GM12875 (cell line): Measurements from ENCODE around the gene GATA3.
A peak's percentile ranks its signal among the peaks of the same experiment; 100 is the strongest.

ENCODE experiments used
- H3K4me3 ChIP-seq: one replicate; pipeline ENCODE4 v1.5.1; 2011; ENCODE audit warnings: low read depth, low read length, control low read depth
- TF ChIP-seq, protein P1 (sequence below): IDR thresholded peaks from 2 replicates; pipeline ENCODE4 v1.5.1; 2011; ENCODE audit warnings: low read depth, mild to moderate bottlenecking, control low read depth, inconsistent platforms, low read length, moderate library complexity, borderline replicate concordance; ENCODE audit not compliant: insufficient read depth

The GATA3 gene

DNA sequence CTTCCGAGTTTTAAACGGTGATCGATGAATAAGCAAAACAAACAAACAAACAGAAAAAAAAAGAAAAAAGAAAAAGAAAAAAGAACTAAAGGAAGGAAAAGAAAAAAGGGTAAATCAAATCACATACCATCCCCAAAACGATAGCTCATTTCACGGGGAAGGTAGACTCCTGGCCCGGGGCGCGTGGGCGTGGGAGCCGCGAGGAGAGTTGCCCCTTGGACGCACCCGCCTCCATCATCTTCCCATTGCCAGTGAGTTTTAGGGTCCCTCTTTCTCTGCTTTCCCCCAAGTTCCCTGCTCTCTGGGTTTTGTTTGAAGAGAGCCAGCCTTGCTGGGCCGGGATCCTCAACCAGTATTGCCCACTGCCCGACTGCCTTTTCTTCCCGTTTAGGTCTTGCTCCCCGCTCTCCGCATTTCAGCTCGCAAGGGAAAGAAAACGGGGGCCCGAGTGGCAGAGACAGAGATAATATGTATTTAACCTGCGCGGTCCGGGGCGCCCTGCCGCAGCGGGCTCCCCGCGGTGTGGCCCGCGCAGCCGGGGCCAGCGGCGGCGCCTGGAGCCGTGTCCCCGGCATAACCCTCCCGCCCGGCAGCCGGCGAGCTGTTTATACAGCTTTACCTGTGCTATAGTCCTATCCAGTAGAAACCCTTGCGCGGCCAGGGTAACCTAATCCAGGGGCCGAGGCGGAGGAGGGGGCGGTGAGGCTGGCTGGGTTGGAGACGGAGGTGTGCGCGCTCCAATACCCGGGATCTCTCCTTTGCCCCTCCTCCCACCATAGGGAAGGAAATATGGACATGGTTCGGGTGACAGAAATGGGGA is 5.2 kb upstream of the GATA3 start:
- TF ChIP-seq, protein P1, sequence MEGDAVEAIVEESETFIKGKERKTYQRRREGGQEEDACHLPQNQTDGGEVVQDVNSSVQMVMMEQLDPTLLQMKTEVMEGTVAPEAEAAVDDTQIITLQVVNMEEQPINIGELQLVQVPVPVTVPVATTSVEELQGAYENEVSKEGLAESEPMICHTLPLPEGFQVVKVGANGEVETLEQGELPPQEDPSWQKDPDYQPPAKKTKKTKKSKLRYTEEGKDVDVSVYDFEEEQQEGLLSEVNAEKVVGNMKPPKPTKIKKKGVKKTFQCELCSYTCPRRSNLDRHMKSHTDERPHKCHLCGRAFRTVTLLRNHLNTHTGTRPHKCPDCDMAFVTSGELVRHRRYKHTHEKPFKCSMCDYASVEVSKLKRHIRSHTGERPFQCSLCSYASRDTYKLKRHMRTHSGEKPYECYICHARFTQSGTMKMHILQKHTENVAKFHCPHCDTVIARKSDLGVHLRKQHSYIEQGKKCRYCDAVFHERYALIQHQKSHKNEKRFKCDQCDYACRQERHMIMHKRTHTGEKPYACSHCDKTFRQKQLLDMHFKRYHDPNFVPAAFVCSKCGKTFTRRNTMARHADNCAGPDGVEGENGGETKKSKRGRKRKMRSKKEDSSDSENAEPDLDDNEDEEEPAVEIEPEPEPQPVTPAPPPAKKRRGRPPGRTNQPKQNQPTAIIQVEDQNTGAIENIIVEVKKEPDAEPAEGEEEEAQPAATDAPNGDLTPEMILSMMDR, result no peak
- peak overlapping the region; percentile 49 for H3K4me3 ChIP-seq

DNA sequence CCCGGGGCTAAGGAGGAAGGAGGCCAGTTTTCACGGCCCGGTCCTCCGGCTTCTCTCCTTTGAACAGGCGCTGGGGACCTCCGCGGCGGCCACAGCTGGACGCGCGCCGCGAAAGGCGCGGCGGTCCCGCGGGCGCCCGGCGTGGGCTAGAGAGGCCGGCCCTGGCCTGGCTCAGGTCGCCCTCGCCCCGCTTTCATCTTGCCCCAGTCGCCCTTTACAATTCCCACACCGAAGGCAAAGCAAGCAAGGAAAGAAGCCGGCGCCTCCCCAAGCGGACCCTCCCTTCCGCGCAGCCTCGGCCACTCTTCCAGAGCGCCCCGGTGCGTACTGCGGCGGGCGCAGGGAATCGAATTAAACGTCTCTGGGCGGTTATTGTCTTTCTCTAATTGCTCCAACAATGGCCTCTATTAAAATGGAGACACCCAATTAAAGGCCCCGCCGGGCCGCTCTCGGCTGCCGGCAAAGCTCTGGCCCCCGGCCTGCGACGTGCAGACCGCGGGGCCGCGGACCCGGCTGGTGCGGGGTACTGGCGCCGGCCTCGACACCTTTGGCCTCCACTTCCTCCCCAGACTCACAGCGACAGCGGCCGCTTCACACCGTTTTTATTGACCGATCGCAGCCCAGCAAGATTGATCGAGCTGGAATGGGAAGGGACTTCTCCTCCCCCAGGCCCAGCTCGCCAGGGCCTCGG is 4.5 kb upstream of the GATA3 start:
- TF ChIP-seq, protein P1, result no peak
- H3K4me3 ChIP-seq, result peak overlapping the region; percentile 49

DNA sequence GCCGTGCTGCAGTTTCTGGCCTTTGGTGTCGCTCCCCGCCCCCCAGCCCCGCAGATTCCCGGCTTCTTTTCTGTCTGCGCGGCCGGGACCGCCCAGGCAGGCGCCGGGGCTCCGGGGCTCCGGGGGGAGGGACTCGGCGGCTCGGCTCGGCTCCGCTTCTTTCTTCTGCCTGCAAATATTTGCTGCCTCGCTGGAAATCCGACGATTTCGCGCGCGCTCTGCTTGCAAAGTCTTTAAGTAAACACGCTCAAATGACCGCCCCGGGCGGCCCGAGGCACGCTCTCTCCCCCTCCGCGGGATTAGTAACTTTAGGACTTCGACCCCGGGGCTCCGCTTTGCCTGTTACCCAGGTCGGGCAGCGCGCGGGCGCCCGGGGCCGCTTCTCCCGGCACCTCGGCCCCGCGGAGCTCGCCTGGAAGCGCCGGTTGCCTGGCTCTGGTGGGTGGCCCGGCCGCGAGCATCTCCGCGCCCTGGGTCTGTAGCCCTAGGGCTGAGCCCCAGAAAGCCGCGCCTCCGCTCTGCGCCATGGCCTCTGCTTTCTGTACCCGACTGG is 3.9 kb upstream of the GATA3 start:
- H3K4me3 ChIP-seq, result peak overlapping the region; percentile 49
- TF ChIP-seq, protein P1, result no peak

DNA sequence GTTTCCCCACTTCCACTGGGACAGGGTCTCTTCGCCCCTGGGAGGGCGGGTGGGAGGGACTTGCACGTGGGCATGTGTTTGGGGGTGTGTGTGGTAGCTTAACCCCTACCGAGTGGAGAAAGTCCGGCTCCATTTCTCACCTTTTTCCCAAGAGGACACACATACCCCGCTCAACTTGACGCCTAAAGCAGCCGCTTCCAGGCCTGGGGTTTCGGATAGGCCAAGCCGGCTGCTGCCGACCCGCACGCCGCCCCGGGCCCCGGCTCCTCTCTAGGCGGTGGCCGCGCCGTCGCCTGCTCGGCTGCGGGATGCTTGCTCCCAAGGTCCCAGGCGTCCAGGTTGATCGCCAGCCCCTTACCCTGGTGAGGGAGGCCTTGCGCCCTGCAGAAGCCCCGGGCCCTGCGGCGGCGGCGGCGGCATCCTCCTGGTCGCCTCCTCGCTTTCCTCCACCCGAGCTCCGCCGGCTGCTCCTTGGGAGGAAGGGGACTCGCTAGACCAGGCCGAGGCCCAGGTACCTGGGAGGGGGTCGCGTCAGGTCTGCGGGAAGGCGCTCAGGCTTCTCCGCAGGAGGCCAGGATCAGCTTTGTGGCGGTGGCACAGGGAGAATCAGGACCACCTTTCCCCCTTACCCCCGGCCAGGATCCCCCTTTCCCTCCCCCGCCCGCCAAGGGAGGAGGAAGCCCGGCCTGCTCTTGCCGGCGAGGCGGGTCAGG is 3.2 kb upstream of the GATA3 start:
- H3K4me3 ChIP-seq, result peak overlapping the region; percentile 49
- TF ChIP-seq, protein P1, result no peak

DNA sequence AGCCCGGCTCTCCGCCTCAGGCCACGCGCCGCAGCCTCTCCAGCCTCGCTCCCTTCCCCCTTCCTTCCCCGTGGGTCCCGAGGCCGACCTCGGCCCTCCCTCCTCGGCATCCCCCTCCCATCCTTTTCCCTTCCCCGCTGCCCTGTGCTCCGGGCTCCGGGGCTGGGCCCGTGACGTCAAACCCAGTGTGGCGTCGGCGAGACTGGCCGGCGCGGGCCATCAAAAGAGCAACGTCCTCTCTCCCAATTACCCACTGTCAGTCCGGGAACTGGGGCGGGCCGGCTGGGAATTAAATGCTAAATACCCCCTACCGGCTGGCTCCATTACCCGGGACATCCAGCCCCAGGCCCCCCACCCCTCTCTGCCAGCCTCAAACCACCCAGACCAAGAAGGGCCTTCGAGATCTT is 2.6 kb upstream of the GATA3 start:
- TF ChIP-seq, protein P1, result no peak
- peak overlapping the region; percentile 31 for H3K4me3 ChIP-seq

DNA sequence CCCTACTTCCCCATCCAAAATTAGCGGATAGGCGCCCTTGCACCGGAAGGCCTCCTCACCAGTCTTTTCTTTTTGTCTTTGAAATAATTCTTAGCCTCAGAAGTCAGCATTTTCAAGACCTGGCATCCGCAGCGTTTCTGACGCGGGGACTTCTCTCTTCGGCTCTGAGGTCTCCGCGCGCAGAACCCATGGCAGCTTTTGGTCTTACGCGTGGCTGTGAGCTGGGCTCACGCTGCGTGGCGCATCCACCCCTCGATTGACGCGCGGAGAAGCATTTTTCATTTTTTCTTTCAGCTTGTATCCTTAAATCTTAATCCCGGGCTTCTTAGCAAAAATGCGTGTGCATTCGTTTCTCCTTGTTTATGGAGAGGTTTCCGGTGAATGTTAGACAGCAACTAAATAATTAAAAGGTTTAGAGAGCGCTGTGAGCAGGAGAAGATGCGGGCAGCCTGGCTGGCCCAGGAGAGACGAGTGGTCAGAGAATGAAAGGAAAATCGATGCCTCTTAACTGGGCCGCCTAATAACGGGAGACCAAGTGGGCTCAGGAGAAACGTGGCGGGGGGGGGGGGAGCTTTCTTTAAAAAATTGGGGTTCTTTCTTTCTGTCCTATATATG is 2.0 kb upstream of the GATA3 start:
- peak overlapping the region; percentile 31 for H3K4me3 ChIP-seq
- TF ChIP-seq, protein P1, result no peak
